Activated CD4-positive, alpha-beta T cell treated with anti-CD3 and anti-CD28 coated beads, Interleukin-10, Interleukin-2, amounts not matched to agents 100 ng/mL and 50 ng/mL, durations not matched to agents 16 hours and 8 hours (primary cell): ENCODE results near the gene CPE.
A peak's percentile ranks its signal among the peaks of the same experiment; 100 is the strongest.
"Not testable (repeated sequence)": the region's sequence is repeated elsewhere in the genome, so short reads cannot be mapped to it uniquely, and the experiment has no call there.

Experiments used
- DNase-seq: peaks from one replicate; pipeline ENCODE4 v3.0.0-alpha.2; 2020

Gene CPE

GRCh38 chr4:165378745-165379677, at the start of gene CPE:
Gene CPE, plus strand, starts transcription at chr4:165379008. Its CDS starts 214 bp downstream, at chr4:165379222.
- DNase-seq = peak; percentile 64

- no peak for DNase-seq
Measured at GRCh38 chr4:165330071-165330470, 48.7 kb upstream of the CPE start.

DNA sequence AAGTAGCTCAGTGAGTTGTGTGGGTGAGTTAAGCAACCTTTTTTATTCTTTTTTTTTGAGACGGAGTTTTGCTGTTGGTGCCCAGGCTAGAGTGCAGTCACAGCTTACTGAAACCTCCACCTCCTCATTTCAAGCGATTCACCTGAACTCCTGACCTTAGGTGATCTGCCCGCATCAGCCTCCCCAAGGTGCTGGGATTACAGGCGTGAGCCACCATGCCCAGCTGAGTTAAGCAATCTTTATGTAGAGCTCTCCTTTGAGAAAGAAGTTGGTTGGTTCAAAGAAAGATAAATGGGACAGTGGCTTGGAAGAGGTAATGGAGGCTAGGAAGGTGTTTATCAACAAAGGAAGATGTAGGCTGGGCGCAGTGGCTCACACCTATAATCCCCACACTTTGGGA, 48.1 kb upstream of the CPE start:
- no peak for DNase-seq

DNA sequence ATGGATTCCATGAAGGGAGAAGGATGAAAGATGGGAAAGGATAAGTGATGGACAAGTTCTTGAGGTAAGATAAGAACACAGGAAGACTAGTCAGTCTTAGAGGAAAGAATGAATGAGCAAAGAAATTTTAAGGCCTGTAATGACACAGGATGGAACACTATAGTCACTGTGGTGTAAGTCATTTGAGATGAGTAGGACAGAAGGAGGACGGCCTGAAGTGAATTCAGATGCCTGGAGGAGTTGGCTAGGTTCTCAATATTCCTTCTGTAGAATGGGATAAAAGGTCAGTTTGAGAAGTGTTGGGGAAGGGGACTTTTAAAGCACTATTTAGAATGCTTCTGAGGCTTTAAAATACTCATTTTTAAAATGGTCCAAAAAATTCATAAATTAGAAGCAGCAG, 47.4 kb upstream of the CPE start:
- peak; percentile 71 for DNase-seq

DNA sequence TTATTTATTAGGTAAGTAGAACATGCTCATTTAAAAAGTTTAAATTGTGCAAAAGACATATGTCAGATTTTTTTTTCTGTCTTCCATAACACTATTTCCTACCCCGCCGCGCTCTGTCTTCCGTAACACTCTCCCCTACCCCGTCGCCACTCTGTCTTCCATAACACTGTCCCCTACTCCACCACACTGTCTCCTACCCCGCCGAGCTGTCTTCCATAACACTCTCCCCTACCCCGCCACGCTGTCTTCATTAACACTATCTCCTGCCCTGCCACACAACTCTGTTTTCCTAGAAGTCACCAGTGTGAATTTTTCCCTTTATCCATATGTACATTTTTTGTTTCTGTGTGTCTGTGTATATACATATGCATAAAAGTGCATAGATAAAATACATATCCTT, 47.0 kb upstream of the CPE start:
- DNase-seq = no peak

DNA sequence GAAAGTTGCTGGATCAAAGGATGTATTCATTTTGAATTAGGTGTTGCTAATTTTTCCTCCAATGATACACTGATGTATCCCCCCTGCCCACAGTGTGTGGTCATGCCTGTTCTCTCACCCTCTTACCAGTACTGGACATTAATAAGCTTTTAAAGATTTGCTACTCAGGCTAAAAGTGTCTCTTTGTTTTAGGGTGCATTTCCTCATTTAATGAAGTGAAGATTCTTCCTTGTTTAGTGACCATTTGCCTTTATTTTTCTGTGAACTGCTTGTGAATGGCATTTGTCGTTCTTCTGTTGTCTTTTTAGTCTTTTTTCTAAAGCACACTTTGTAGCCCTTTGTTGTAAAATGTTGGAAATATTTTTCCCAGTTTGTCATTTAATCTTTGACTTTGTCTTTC, 46.3 kb upstream of the CPE start:
- no peak for DNase-seq

GRCh38 chr4:165335163-165335703, 43.6 kb upstream of the CPE start:
- DNase-seq = no peak

- DNase-seq = no peak
Measured at GRCh38 chr4:165336743-165337142, 42.1 kb upstream of the CPE start.

DNA sequence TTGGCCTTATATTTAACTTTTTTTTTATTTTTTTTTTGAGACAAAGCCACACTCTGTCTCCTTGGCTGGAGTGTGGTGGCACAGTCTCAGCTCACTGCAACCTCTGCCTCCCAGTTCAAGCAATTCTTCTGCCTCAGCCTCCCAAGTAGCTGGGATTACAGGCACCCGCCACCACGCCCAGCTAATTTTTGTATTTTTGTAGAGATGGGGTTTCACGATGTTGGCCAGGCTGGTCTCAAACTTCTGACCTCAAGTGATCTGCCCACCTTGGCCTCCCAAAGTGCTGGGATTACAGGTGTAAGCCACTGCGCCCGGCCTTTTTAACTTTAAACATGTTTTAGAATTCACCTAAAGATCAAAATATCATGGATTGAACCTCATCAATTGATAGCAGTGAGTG, 36.5 kb upstream of the CPE start:
- not testable (repeated sequence) for DNase-seq

DNA sequence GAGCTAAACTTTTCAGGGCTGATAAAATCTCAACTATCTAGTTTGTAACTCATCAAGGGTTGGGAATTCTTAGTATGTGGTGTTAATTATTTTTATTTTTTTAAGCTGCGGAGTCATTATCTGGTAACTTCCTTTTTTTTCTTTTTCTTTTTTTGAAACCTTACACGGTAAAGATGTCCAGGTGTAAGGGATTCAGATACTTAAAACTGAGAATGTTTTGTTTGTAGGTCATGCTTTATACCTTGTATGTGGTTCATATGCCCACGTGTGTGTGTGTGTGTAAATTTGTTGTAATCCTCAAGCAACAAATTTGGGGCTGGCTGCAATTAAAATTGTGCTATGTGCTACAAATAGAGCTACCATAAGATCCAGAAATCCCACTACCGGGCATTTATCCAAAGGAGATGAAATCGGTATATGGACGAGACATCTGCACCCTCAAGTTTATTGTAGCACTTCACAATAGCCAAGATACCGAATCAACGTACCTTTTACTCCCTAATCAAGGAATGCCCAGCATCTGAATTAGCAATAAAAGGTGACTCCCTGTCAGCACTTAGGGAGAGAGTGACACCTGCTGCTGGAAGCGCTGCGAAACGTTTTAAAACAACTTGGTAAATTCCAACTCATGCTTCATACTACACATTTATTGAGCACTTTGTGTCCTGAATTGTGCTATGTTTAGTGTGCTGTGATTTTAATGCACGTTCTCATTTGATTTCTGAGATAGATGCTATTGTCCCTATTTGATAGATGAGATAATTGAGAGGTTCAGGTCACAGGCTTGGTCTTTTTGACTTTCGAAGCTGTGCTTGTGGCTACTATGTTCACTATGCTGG, 35.2 kb upstream of the CPE start:
- DNase-seq = no peak

DNA sequence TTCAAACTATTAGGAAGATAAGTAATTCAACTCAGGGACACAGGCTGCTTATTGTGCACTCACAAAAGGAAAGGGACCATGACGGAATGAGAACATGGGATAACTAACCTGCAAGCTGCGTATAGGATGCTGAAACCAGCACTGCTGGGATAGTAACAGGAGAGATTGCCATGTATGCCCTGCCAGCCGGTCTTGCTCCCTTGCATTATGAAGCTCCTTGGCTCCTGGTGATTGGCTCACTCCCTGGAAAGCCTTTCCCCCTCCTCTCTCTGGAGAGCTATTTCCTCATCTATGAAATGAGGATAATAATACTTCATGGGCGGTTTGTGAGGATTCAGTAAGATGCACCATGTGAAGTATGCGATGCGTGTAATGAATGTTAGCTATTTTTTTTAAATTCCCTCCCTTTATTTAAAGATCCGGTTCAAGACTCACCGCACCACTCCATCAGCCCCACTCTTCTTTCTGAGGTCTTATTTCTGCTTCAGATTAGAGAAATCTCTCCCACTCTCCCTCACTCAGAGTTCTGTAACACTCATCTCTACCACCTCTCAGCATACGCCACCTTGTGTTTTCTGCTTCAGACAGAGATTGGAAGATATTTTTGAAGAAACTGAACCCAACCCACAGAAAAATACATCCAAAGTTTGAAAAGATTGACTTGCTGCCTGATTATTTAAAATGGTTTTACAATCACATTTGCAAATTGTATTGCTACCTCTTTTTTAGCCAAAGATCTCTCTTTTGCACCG, 33.0 kb upstream of the CPE start:
- no peak for DNase-seq

DNA sequence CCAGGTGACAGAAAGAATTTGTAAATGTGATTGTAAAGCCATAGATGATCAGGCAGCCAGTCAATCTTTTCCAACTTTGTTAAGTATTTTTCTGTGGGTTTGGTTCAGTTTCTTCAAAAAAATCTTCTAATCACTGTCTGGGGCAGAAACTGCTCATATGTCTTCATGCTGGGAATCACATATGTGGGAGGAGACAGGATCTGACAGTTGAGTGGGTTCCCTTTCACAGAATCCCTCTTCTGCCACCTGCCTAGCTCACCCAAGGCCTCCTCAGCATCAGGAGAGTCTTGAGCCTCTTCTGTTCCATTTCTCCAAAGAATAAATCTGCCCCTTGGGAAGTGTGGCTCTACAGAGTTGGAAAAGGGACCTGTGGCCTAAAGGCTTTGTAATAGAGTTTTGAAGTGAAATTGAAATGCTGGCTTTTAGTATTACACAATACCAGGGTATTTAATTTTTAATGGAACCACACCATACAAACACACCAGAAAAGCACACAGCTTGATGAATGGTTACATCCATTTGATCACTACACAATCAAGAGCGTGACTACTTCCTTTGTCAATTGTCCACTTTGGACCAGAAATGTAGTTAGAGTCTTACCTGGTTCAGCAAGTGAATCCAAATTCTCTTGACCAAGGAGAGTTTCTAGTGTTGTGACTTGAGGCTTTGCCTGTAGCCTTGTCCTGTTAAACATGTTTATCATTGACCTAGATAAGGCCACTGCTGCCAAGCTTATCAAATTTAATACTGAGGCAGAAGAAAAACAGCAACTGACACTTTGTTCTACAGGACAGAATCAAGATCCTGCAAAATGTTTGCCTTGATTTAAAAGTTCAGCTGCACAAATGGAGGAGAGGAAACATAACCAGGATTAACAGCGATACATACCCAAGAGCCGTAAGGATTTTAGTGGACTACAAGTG, 30.9 kb upstream of the CPE start:
- no peak for DNase-seq

DNA sequence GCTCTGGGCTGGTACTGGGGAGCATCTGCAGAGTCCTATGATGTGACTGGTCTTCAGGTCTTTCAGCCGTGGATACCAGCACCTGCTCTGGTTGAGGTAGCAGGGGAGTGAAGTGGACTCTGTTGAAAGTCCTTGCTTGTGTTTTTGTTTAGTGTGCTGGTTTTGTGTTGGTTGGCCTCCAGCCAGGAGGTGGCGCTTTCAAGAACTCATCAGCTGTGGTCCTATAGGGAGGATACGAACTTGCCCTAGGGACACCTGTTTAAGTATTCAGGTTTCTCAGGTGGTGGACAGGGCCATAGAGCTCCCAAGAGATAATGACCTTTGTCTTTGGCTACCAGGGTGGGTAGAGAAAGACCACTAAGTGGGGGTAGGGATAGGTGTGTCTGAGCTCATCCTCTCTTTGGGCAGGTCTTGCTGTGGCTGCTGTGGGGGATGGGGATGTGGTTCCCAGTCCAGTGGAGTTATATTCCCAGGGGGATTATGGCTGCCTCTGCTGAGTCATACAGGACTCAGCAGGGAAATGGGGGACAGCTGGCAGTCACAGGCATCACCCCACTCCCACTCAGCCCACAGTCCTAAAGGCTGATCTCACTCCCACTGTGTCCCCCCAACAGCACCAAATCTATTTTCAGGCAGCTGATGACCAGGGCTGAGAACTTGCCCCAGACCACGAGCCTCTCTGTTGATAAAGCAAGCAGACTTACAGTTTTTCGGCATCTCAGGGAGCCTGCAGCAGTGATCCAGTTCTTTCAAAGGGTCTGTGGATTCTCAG, 27.3 kb upstream of the CPE start:
- DNase-seq = no peak

- DNase-seq = peak; percentile 31
Measured at GRCh38 chr4:165355900-165356300, 22.9 kb upstream of the CPE start.

DNA sequence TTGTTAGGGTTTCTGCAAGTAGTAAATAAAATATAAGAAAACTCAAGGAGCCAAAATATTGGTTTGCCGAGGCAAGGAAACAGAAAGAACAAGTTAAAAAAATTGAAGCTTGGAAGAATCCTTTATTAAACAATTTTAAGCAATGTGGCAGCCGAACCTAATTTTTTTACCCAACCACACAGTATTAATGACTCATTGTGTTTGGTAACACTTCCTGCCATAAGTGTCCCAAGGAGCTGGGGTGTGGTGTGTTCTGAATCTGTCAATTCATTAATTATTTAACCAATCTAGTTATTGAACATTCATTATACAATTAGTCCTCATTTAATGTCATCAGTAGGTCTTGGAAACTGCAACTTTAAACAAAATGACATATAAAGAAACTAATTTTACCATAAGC, 19.3 kb upstream of the CPE start:
- no peak for DNase-seq

DNA sequence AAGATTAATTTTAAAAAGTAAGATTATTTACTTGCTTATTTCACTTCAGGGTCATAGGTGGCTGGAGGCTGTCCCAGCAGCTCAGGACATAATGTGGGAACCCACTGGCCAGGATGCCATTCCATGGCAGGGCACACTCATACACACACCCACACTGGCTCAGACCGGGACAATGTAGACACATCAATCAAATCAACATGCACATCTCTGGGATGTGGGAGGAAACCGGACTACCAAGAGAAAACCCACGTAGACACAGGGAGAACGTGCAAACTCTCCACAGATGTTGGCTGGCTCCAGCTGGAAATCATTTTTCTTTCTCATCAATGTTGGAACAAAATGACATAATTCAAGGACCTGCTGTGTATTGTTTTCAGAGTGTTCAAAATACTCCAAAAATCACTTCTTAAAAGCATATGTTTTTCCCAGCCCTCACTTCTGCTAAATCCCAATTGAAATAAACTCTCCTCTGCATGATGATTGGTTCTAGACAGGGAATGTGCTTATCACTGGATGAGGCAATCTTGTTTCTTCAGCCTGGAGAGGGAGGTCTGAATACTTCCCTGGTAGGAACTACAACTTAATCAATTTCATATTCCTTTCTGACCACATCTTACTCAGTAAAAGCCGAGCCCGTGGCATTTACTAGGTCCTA, 18.6 kb upstream of the CPE start:
- DNase-seq = no peak

- no peak for DNase-seq
Measured at GRCh38 chr4:165360985-165361670, 17.7 kb upstream of the CPE start.

DNA sequence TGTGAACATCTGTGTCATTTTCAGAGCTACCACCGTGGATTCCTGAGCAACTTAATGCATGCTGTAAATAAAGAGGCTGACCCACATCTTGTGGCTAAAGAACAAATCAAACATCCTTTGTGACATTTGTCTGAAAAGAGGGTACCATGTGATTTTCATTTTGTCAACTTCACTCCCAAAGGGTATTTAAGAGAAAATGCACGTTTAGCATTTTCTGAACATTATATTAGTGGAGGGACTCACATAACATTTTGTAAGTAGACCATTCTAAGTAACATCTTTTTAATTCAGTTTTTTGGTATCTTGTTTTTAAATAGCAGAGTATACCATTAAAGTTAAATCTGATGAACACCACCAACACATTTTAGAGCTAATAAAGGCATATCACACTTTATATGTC, 17.0 kb upstream of the CPE start:
- DNase-seq = no peak

GRCh38 chr4:165364452-165365080, 14.2 kb upstream of the CPE start:
- no peak for DNase-seq
